K562 (cell line): Measurements from ENCODE around the gene RAD51D. TPM values are rescaled to one million over a fixed set of nuclear protein-coding genes. Genes with fewer than 3 reads are reported as not detected.

Experiments
- CSDE1 ChIP-seq, 2 experiments: fragments of 450-650 bp; IDR thresholded peaks; 2 replicates each; pipeline ENCODE4 v1.6.1; 2016; ENCODE audit warnings: mild to moderate bottlenecking in 1 of 2
- FIP1L1 ChIP-seq: fragments of 200-400 bp; formaldehyde crosslinking; IDR thresholded peaks from 2 replicates; pipeline ENCODE4 v1.6.1; 2018; ENCODE audit warnings: mild to moderate bottlenecking, low read depth, low read length; ENCODE audit not compliant: poor library complexity, severe bottlenecking
- FOXK2 ChIP-seq, 2 experiments: fragments of 450-650 bp; IDR thresholded peaks in 1 of 2; conservative IDR thresholded peaks in 1 of 2; 2 replicates each; pipeline ENCODE4 v1.6.1; 2016; ENCODE audit warnings: low read depth in 2 of 2, mild to moderate bottlenecking in 1 of 2
- HEY1 ChIP-seq: fragments of 250-450 bp; sonication (Bioruptor Pico); IDR thresholded peaks from 2 replicates; pipeline ENCODE4 v1.5.0; 2020; ENCODE audit warnings: mild to moderate bottlenecking, moderate library complexity, borderline replicate concordance
- JUN ChIP-seq, 2 experiments: sonication (generic) in 1 of 2; formaldehyde crosslinking in 1 of 2; IDR thresholded peaks; 2 replicates each; pipeline versions ENCODE4 v1.6.1 to v1.8.0; 2012 to 2022; ENCODE audit warnings: borderline replicate concordance in 2 of 2, mild to moderate bottlenecking in 2 of 2, improper control_type of control experiment in 1 of 2, low read depth in 1 of 2, low read length in 1 of 2, missing genetic modification reagents in 1 of 2
- MAFF ChIP-seq: IDR thresholded peaks from 2 replicates; pipeline ENCODE4 v1.6.1; 2012; ENCODE audit warnings: low read length, improper control_type of control experiment
- MAFG ChIP-seq: fragments of 450-650 bp; conservative IDR thresholded peaks from 2 replicates; pipeline ENCODE4 v1.6.1; 2016; ENCODE audit warnings: missing genetic modification characterization, missing compliant biosample characterization
- PPARD ChIP-seq: fragments of 250-450 bp; sonication (Bioruptor Pico); IDR thresholded peaks from 2 replicates; pipeline ENCODE4 v1.8.0; 2022; ENCODE audit warnings: inconsistent platforms, mild to moderate bottlenecking, moderate library complexity
- RAD21 ChIP-seq, 2 experiments: fragments of 250-450 bp in 1 of 2; fragments of 450-650 bp in 1 of 2; sonication (Bioruptor Pico) in 1 of 2; formaldehyde crosslinking in 1 of 2; IDR thresholded peaks in 1 of 2; conservative IDR thresholded peaks in 1 of 2; 2 replicates each; pipeline versions ENCODE4 v1.4.0 to v1.8.0; 2020 to 2022; ENCODE audit warnings: mild to moderate bottlenecking in 2 of 2, moderate library complexity in 1 of 2
- TCF3 ChIP-seq: sonication (generic); formaldehyde crosslinking; IDR thresholded peaks from 2 replicates; pipeline ENCODE4 v1.4.0; 2020; ENCODE audit warnings: mild to moderate bottlenecking, missing genetic modification reagents
- ZNF140 ChIP-seq: fragments of 250-450 bp; sonication (Bioruptor Pico); IDR thresholded peaks from 2 replicates; pipeline ENCODE4 v1.8.0; 2021; ENCODE audit warnings: moderate library complexity, mild to moderate bottlenecking, inconsistent platforms
- ZNF444 ChIP-seq: fragments of 250-450 bp; sonication (Bioruptor Pico); IDR thresholded peaks from 2 replicates; pipeline ENCODE4 v1.4.0; 2020; ENCODE audit warnings: mild to moderate bottlenecking, moderate library complexity
- ZNF57 ChIP-seq: fragments of 450-650 bp; formaldehyde crosslinking; IDR thresholded peaks from 2 replicates; pipeline ENCODE4 v1.4.0; 2020; ENCODE audit warnings: mild to moderate bottlenecking, moderate library complexity
- polyA plus RNA-seq, 8 experiments: library from polyadenylated mRNA; depleted of rRNA in 4 of 8; stranded (reverse) in 5 of 8; unstranded in 3 of 8; fragments of >200 nt; fragmentation: Nextera tagmentation in 2 of 8; fragmentation: Illumina TruSeq in 1 of 8; extraction: Ambion mirVana in 2 of 8; extraction: Trizol in 1 of 8; gene quantifications; 2 replicates each; pipeline versions ENCODE4 v1.2.1 to v1.2.3, GENCODE V29; 2011 to 2014; ENCODE audit warnings: inconsistent platforms in 1 of 8, missing spikeins in 1 of 8
- total RNA-seq, 7 experiments: library from RNA; depleted of rRNA in 6 of 7; stranded (reverse); fragments of >200 nt in 6 of 7; fragmentation: Illumina TruSeq in 2 of 7; extraction: Trizol in 2 of 7; gene quantifications; 2 replicates each; pipeline versions ENCODE4 v1.2.1 to v1.2.3, GENCODE V29; 2011 to 2021; ENCODE audit warnings: low replicate concordance in 1 of 7
- TF ChIP-seq, protein P1 (sequence below): sonication (generic); formaldehyde crosslinking; IDR thresholded peaks from 2 replicates; pipeline ENCODE4 v1.8.1; 2023; ENCODE audit warnings: mild to moderate bottlenecking, missing genetic modification reagents
- TF ChIP-seq, protein P2 (sequence below), 2 experiments: fragments of 450-650 bp; IDR thresholded peaks; 2 replicates each; pipeline ENCODE4 v1.6.1; 2018; ENCODE audit warnings: mild to moderate bottlenecking in 2 of 2, low read depth in 1 of 2; ENCODE audit not compliant: partially characterized antibody in 2 of 2
- TF ChIP-seq, protein P3 (sequence below): fragments of 250-450 bp; sonication (Bioruptor Pico); IDR thresholded peaks from 2 replicates; pipeline ENCODE4 v1.8.0; 2022; ENCODE audit warnings: inconsistent platforms
- TF ChIP-seq, protein P4 (sequence below): fragments of 250-450 bp; sonication (Bioruptor Pico); IDR thresholded peaks from 2 replicates; pipeline ENCODE4 v1.9.0; 2021; ENCODE audit warnings: mild to moderate bottlenecking
- TF ChIP-seq, protein P5 (sequence below): fragments of 250-450 bp; sonication (Bioruptor Pico); IDR thresholded peaks from 2 replicates; pipeline ENCODE4 v1.6.1; 2021; ENCODE audit warnings: mild to moderate bottlenecking

Gene RAD51D
- total and polyA plus RNA-seq, 9 of the 15 experiments (the other 6 are each of a cell fraction or from before 2014, with no cell fraction given): 2.2 to 16.9 (median 8.7) TPM

DNA sequence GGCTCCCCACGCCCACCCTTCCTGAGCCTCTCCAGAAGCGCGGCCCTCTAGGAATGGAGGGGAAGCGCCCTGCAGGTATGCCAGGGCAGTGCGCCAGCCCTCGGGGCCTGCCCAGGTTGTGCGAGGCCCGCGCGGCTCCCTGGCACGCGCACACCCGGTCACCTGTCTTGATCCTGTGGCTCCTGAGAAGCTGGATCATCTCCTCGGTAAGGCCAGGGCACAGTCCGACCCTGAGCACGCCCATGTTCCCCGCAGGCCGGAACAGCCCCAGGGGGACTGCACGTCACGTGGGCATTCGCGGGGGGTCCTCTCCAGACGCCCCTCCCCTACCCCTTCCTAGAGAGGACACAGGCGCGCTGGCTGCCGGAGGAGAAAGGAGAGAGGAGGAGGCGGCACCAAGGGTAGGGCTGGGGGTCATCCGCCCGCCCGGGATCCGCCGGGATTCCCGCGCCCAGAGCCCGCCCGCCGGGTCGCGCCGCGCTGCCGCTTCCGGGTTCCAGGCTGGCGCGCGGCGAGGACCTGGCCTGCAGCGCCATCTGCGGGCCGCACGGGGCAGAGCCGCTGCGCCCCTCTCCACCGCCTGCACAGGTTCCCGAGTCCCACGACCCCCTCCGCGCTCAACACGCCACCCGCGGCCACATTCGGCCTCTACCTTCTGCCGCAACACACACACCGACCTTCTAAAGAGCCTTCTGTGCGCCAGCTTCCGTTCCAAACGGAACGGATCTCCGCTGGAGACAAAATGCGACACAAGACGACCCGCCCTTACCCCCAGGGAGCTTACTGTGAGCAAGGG is at the start of gene RAD51D (continued):
- TF ChIP-seq, protein P1, sequence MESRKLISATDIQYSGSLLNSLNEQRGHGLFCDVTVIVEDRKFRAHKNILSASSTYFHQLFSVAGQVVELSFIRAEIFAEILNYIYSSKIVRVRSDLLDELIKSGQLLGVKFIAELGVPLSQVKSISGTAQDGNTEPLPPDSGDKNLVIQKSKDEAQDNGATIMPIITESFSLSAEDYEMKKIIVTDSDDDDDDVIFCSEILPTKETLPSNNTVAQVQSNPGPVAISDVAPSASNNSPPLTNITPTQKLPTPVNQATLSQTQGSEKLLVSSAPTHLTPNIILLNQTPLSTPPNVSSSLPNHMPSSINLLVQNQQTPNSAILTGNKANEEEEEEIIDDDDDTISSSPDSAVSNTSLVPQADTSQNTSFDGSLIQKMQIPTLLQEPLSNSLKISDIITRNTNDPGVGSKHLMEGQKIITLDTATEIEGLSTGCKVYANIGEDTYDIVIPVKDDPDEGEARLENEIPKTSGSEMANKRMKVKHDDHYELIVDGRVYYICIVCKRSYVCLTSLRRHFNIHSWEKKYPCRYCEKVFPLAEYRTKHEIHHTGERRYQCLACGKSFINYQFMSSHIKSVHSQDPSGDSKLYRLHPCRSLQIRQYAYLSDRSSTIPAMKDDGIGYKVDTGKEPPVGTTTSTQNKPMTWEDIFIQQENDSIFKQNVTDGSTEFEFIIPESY (CRISPR knock-in tag): no peak
- TF ChIP-seq TCF3 (CRISPR knock-in tag) (peak; percentile 26; the same call in 1 of the 2 replicates), JUN (IDR thresholded peaks at IDR 0.05; ENCODE audit: borderline replicate concordance, low read depth, low read length) (no peak), JUN (CRISPR knock-in tag; IDR thresholded peaks at IDR 0.05; ENCODE audit: borderline replicate concordance) (no peak), CSDE1 (IDR thresholded peaks at IDR 0.05) (no peak), MAFF (no peak), MAFG (no peak), ZNF57 (CRISPR knock-in tag) (0 out of 2 replicates have a peak, but pooled peaks have one; percentile 15), PPARD (CRISPR knock-in tag) (no peak), FOXK2 (conservative IDR thresholded peaks at IDR 0.05 in 1 of 2, IDR thresholded peaks at IDR 0.05 in 1 of 2; ENCODE audit: low read depth in 2 of 2) (no peak), ZNF140 (CRISPR knock-in tag) (no peak), HEY1 (CRISPR knock-in tag) (no peak), FIP1L1 (no peak), RAD21 (CRISPR knock-in tag; conservative IDR thresholded peaks at IDR 0.05 in 1 of 2, IDR thresholded peaks at IDR 0.05 in 1 of 2) (peak; percentile 95 to 96), ZNF444 (CRISPR knock-in tag) (no peak)
- TF ChIP-seq, protein P2, sequence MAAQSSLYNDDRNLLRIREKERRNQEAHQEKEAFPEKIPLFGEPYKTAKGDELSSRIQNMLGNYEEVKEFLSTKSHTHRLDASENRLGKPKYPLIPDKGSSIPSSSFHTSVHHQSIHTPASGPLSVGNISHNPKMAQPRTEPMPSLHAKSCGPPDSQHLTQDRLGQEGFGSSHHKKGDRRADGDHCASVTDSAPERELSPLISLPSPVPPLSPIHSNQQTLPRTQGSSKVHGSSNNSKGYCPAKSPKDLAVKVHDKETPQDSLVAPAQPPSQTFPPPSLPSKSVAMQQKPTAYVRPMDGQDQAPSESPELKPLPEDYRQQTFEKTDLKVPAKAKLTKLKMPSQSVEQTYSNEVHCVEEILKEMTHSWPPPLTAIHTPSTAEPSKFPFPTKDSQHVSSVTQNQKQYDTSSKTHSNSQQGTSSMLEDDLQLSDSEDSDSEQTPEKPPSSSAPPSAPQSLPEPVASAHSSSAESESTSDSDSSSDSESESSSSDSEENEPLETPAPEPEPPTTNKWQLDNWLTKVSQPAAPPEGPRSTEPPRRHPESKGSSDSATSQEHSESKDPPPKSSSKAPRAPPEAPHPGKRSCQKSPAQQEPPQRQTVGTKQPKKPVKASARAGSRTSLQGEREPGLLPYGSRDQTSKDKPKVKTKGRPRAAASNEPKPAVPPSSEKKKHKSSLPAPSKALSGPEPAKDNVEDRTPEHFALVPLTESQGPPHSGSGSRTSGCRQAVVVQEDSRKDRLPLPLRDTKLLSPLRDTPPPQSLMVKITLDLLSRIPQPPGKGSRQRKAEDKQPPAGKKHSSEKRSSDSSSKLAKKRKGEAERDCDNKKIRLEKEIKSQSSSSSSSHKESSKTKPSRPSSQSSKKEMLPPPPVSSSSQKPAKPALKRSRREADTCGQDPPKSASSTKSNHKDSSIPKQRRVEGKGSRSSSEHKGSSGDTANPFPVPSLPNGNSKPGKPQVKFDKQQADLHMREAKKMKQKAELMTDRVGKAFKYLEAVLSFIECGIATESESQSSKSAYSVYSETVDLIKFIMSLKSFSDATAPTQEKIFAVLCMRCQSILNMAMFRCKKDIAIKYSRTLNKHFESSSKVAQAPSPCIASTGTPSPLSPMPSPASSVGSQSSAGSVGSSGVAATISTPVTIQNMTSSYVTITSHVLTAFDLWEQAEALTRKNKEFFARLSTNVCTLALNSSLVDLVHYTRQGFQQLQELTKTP (IDR thresholded peaks at IDR 0.05; ENCODE audit: low read depth in 1 of 2, partially characterized antibody in 2 of 2): no peak
- TF ChIP-seq, protein P3, sequence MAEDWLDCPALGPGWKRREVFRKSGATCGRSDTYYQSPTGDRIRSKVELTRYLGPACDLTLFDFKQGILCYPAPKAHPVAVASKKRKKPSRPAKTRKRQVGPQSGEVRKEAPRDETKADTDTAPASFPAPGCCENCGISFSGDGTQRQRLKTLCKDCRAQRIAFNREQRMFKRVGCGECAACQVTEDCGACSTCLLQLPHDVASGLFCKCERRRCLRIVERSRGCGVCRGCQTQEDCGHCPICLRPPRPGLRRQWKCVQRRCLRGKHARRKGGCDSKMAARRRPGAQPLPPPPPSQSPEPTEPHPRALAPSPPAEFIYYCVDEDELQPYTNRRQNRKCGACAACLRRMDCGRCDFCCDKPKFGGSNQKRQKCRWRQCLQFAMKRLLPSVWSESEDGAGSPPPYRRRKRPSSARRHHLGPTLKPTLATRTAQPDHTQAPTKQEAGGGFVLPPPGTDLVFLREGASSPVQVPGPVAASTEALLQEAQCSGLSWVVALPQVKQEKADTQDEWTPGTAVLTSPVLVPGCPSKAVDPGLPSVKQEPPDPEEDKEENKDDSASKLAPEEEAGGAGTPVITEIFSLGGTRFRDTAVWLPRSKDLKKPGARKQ (CRISPR knock-in tag): no peak
- TF ChIP-seq, protein P4, sequence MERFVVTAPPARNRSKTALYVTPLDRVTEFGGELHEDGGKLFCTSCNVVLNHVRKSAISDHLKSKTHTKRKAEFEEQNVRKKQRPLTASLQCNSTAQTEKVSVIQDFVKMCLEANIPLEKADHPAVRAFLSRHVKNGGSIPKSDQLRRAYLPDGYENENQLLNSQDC: no peak
- TF ChIP-seq, protein P5, sequence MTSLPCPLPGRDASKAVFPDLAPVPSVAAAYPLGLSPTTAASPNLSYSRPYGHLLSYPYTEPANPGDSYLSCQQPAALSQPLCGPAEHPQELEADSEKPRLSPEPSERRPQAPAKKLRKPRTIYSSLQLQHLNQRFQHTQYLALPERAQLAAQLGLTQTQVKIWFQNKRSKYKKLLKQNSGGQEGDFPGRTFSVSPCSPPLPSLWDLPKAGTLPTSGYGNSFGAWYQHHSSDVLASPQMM (CRISPR knock-in tag): no peak
